K562 (cell line): ENCODE measurements around the gene DCAF17. TPM values are rescaled to one million over a fixed set of nuclear protein-coding genes. Genes with fewer than 3 reads are reported as not detected.

Experiments used
- ATAC-seq: fragments of 200-7000 bp; cut with Tn5 transposase; 3 replicates; pipeline ENCODE4 v1.9.1; 2020; ENCODE audit warnings: moderate library complexity
- BruUV-seq: library from RNA; stranded (reverse); fragments of 400-500 nt; replicated peaks from 2 replicates; lab custom pipeline; 2021; lab: Mats Ljungman, UMichigan
- CTCF ChIA-PET: fragments of 300-600 bp; formaldehyde crosslinking; extraction: SDS; loops from one replicate; lab custom pipeline; 2021; ENCODE audit warnings: low intra/inter-chr PET ratio; lab: Yijun Ruan, JAX
- POLR2A ChIA-PET: fragments of 300-600, 350-650 bp; sonication (Branson Sonifier 250); formaldehyde crosslinking; extraction: SDS; loops from one replicate; lab custom pipeline; 2021; ENCODE audit warnings: antibody characterized with exemption, inconsistent platforms; lab: Yijun Ruan, JAX
- DNase-seq, 4 experiments: peaks; one replicate each; pipeline versions ENCODE4 v3.0.0 to v3.0.0-alpha.2; 2011 to 2018; ENCODE audit warnings: low spot score in 3 of 4, mixed read lengths in 3 of 4; ENCODE audit errors: extremely low read depth in 1 of 4
- FAIRE-seq: peaks from 2 replicates; lab custom pipeline; 2011; peaks lifted over from hg19 to GRCh38; lab: Jason Lieb, UNC
- H2AFZ ChIP-seq: 2 replicates; pipeline ENCODE4 v1.6.0; 2011; ENCODE audit warnings: low read depth, low read length, control low read depth, inconsistent platforms
- H3K27ac ChIP-seq: fragments of 200-600 bp; 3 replicates; pipeline ENCODE4 v1.8.0; 2011; ENCODE audit warnings: low read depth, mild to moderate bottlenecking, control low read depth, inconsistent platforms, low read length, moderate library complexity, mixed read lengths; ENCODE audit errors: extremely low read depth
- H3K27me3 ChIP-seq, 2 experiments: fragments of 300-600 bp in 1 of 2; 2 replicates in 1 of 2; 3 replicates in 1 of 2; pipeline versions ENCODE4 v1.6.0 to v1.8.0; 2011; ENCODE audit warnings: inconsistent platforms in 2 of 2, low read length in 2 of 2, mild to moderate bottlenecking in 1 of 2, mixed read lengths in 1 of 2, moderate library complexity in 1 of 2; ENCODE audit not compliant: control insufficient read depth in 2 of 2, insufficient read depth in 2 of 2
- H3K36me3 ChIP-seq: fragments of 300-600 bp; 3 replicates; pipeline ENCODE4 v1.8.0; 2011; ENCODE audit warnings: mild to moderate bottlenecking, low read length, inconsistent platforms; ENCODE audit not compliant: control insufficient read depth, insufficient read depth
- H3K4me1 ChIP-seq, 2 experiments: fragments of 200-600 bp in 1 of 2; replicated peaks in 1 of 2; 2 replicates in 1 of 2; 3 replicates in 1 of 2; pipeline versions ENCODE4 v1.5.1 to v1.8.0; 2011; ENCODE audit warnings: inconsistent platforms in 2 of 2, low read length in 2 of 2, mild to moderate bottlenecking in 1 of 2, mixed read lengths in 1 of 2, moderate library complexity in 1 of 2; ENCODE audit not compliant: control insufficient read depth in 2 of 2, insufficient read depth in 2 of 2
- H3K4me2 ChIP-seq: 2 replicates; pipeline ENCODE4 v1.6.1; 2011; ENCODE audit warnings: low read length, control low read depth, inconsistent platforms, mixed read lengths; ENCODE audit not compliant: insufficient read depth
- H3K4me3 ChIP-seq: fragments of 200-600 bp; sonication (generic), shearing (Covaris generic); 2 replicates; pipeline ENCODE4 v1.5.1; 2016; ENCODE audit warnings: control low read depth, inconsistent platforms
- H3K79me2 ChIP-seq: fragments of 200-600 bp; 3 replicates; pipeline ENCODE4 v1.8.0; 2011; ENCODE audit warnings: low read length, inconsistent platforms; ENCODE audit not compliant: control insufficient read depth, insufficient read depth
- H3K9ac ChIP-seq, 2 experiments: 2 replicates each; pipeline versions ENCODE4 v1.6.0 to v1.6.1; 2011; ENCODE audit warnings: low read depth in 2 of 2, low read length in 2 of 2, control low read depth in 1 of 2, inconsistent platforms in 1 of 2, mild to moderate bottlenecking in 1 of 2, mixed read lengths in 1 of 2; ENCODE audit not compliant: insufficient read depth in 1 of 2
- H3K9me1 ChIP-seq: one replicate; pipeline ENCODE4 v1.6.0; 2011; ENCODE audit warnings: inconsistent platforms, mild to moderate bottlenecking, low read length, moderate library complexity; ENCODE audit not compliant: control insufficient read depth, insufficient read depth
- H3K9me3 ChIP-seq: replicated peaks from 2 replicates; pipeline ENCODE4 v1.5.1; 2011; ENCODE audit warnings: low read depth, low read length, inconsistent platforms; ENCODE audit not compliant: control insufficient read depth, insufficient read depth
- H4K20me1 ChIP-seq: replicated peaks from 2 replicates; pipeline ENCODE4 v1.6.1; 2011; ENCODE audit warnings: low read length, inconsistent platforms, mixed read lengths; ENCODE audit not compliant: control insufficient read depth, insufficient read depth
- CBFB ChIP-seq: sonication (generic); formaldehyde crosslinking; IDR thresholded peaks from 2 replicates; pipeline ENCODE4 v1.4.0; 2020; ENCODE audit warnings: mild to moderate bottlenecking, missing genetic modification reagents
- ETS2 ChIP-seq: IDR thresholded peaks from 2 replicates; pipeline ENCODE4 v1.6.1; 2016; ENCODE audit warnings: borderline replicate concordance, missing genetic modification characterization, mild to moderate bottlenecking, moderate library complexity, missing compliant biosample characterization; ENCODE audit not compliant: poor library complexity, severe bottlenecking
- FOS ChIP-seq: IDR thresholded peaks from 3 replicates; pipeline ENCODE4 v1.6.1; 2011; ENCODE audit not compliant: insufficient read length; ENCODE audit errors: extremely low read depth
- HDAC2 ChIP-seq: fragments of 450-650 bp; IDR thresholded peaks from 2 replicates; pipeline ENCODE4 v1.6.1; 2016; ENCODE audit warnings: mild to moderate bottlenecking
- HIVEP1 ChIP-seq: fragments of 250-450 bp; sonication (Bioruptor Pico); IDR thresholded peaks from 2 replicates; pipeline ENCODE4 v1.4.0; 2020; ENCODE audit warnings: mild to moderate bottlenecking
- HNRNPL ChIP-seq: fragments of 200-400 bp; formaldehyde crosslinking; IDR thresholded peaks from 2 replicates; pipeline ENCODE4 v1.6.1; 2017; ENCODE audit warnings: low read depth, mild to moderate bottlenecking, low read length
- MCM7 ChIP-seq, 2 experiments: fragments of 450-650 bp; IDR thresholded peaks; 2 replicates each; pipeline ENCODE4 v1.6.1; 2016 to 2018
- MIER1 ChIP-seq: fragments of 450-650 bp; IDR thresholded peaks from 2 replicates; pipeline ENCODE4 v1.6.1; 2016; ENCODE audit warnings: antibody characterized with exemption, mild to moderate bottlenecking, low read depth
- MTA3 ChIP-seq: fragments of 450-650 bp; formaldehyde crosslinking; IDR thresholded peaks from 2 replicates; pipeline ENCODE4 v1.6.1; 2017; ENCODE audit warnings: mild to moderate bottlenecking, borderline replicate concordance
- TCFL5 ChIP-seq: fragments of 250-450 bp; sonication (Bioruptor Pico); conservative IDR thresholded peaks from 2 replicates; pipeline ENCODE4 v1.6.1; 2021; ENCODE audit warnings: mild to moderate bottlenecking, moderate library complexity, matching md5 sums
- ZBTB17 ChIP-seq: fragments of 450-650 bp; formaldehyde crosslinking; IDR thresholded peaks from 2 replicates; pipeline ENCODE4 v1.4.0; 2020; ENCODE audit warnings: mild to moderate bottlenecking
- ZNF41 ChIP-seq: fragments of 250-450 bp; sonication (Bioruptor Pico); conservative IDR thresholded peaks from 2 replicates; pipeline ENCODE4 v1.4.0; 2020; ENCODE audit warnings: mild to moderate bottlenecking
- ZNF561 ChIP-seq: fragments of 450-650 bp; formaldehyde crosslinking; conservative IDR thresholded peaks from 2 replicates; pipeline ENCODE4 v1.4.0; 2020; ENCODE audit warnings: mild to moderate bottlenecking, moderate library complexity
- ZNF586 ChIP-seq: fragments of 450-650 bp; formaldehyde crosslinking; conservative IDR thresholded peaks from 2 replicates; pipeline ENCODE4 v1.4.0; 2020; ENCODE audit warnings: mild to moderate bottlenecking, moderate library complexity
- WGBS: fragments of 100-300 bp; shearing (Covaris generic); methylation state at CpG from one replicate; pipeline ENCODE4 v1.1.6; 2016; ENCODE audit warnings: low coverage, mixed read lengths; ENCODE audit not compliant: insufficient coverage; ENCODE audit errors: missing lambda C conversion rate; 5-methylcytosine and 5-hydroxymethylcytosine counted together
- in situ Hi-C: fragments of 300-500 bp; cut with MboI; formaldehyde crosslinking; loops from 4 replicates; pipeline ENCODE4 v1.15.0; 2018; ENCODE audit warnings: inconsistent platforms, mixed read lengths
- intact Hi-C: fragments of 100-400 bp; cut with micrococcal nuclease; formaldehyde crosslinking; loops from 2 replicates; pipeline ENCODE4 v1.14.2; 2022
- polyA plus RNA-seq, 8 experiments: library from polyadenylated mRNA; depleted of rRNA in 4 of 8; stranded (reverse) in 5 of 8; unstranded in 3 of 8; fragments of >200 nt; fragmentation: Nextera tagmentation in 2 of 8; fragmentation: Illumina TruSeq in 1 of 8; extraction: Ambion mirVana in 2 of 8; extraction: Trizol in 1 of 8; gene quantifications; 2 replicates each; pipeline versions ENCODE4 v1.2.1 to v1.2.3, GENCODE V29; 2011 to 2014; ENCODE audit warnings: inconsistent platforms in 1 of 8, missing spikeins in 1 of 8
- total RNA-seq, 7 experiments: library from RNA; depleted of rRNA in 6 of 7; stranded (reverse); fragments of >200 nt in 6 of 7; fragmentation: Illumina TruSeq in 2 of 7; extraction: Trizol in 2 of 7; gene quantifications; 2 replicates each; pipeline versions ENCODE4 v1.2.1 to v1.2.3, GENCODE V29; 2011 to 2021; ENCODE audit warnings: low replicate concordance in 1 of 7
- TF ChIP-seq, protein P1 (sequence below): IDR thresholded peaks from 2 replicates; pipeline ENCODE4 v1.6.1; 2011; ENCODE audit warnings: borderline replicate concordance, low read depth, mild to moderate bottlenecking, moderate library complexity, low read length; ENCODE audit not compliant: insufficient read depth, poor library complexity, severe bottlenecking
- TF ChIP-seq, protein P2 (sequence below): sonication (generic); formaldehyde crosslinking; IDR thresholded peaks from 2 replicates; pipeline ENCODE4 v1.9.0; 2022; ENCODE audit warnings: mild to moderate bottlenecking, missing genetic modification reagents
- TF ChIP-seq, protein P3 (sequence below): sonication (generic); formaldehyde crosslinking; IDR thresholded peaks from 2 replicates; pipeline ENCODE4 v1.8.1; 2023; ENCODE audit warnings: mild to moderate bottlenecking, missing genetic modification reagents

DCAF17 gene
- total and polyA plus RNA-seq, 9 of the 15 experiments (the other 6 are each of a cell fraction or from before 2014, with no cell fraction given): 10.0 to 38.5 (median 27.1) TPM

DNA sequence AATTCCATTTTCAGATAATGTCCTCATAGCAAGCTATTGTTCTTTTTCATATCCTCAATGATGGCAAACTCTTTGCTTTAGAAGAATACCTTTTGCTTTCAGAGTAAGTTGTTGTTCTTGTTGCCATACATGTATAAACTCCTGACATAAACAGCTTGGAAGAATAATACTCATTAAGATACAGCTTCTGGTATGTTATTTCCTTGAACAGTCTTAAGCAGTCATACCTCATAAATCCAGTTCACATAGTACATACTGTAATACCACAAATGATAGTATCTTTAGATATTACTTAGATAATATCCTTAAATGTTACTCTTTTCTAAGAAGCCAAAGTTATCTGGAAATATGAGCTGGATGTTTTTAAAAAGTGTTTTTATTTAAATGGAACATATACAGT, 23.4 kb upstream of the DCAF17 start (continued):
- TF ChIP-seq, protein P1, sequence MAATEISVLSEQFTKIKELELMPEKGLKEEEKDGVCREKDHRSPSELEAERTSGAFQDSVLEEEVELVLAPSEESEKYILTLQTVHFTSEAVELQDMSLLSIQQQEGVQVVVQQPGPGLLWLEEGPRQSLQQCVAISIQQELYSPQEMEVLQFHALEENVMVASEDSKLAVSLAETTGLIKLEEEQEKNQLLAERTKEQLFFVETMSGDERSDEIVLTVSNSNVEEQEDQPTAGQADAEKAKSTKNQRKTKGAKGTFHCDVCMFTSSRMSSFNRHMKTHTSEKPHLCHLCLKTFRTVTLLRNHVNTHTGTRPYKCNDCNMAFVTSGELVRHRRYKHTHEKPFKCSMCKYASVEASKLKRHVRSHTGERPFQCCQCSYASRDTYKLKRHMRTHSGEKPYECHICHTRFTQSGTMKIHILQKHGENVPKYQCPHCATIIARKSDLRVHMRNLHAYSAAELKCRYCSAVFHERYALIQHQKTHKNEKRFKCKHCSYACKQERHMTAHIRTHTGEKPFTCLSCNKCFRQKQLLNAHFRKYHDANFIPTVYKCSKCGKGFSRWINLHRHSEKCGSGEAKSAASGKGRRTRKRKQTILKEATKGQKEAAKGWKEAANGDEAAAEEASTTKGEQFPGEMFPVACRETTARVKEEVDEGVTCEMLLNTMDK: no peak
- TF ChIP-seq FOS: no peak

DNA sequence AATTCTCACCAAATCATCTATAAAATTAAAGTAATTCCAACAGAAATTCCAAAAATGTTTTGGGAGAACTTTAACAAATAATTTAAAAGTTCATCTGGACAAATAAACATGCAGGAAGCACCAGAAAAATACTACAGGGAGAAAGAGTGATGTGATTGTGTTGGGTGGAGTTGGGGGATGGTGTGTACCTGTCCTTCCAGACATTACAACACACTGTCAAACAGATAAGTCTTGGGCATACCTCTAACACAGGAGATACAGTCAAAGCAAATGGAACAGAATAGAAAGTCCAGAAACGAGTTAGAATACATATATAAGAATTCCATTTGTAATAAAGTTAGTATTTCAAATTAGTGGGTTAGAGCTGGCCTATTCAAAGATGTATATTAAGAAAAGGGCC, 22.8 kb upstream of the DCAF17 start:
- no peak overlapping the region for H2AFZ ChIP-seq
- no peaks in the 10 kb centered on the region for H3K9me3 ChIP-seq
- H3K4me2 ChIP-seq: no peak overlapping the region
- H3K79me2 ChIP-seq: peaks cover 28% of the 10 kb centered on the region
- FAIRE-seq: no peak
- H3K4me1 ChIP-seq: peaks cover 0 to 9% of the 10 kb centered on the region in 2 experiments; a peak in 3 of 5 replicates
- no TSS peak for BruUV-seq
- CTCF ChIA-PET: no interaction called here
- in situ Hi-C loops: no loop called here
- no peak for ATAC-seq
- intact Hi-C loops: loop anchor here (10.0 kb wide), 1 partner anchor 326 kb away; no protein-coding TSS in a partner anchor
- POLR2A ChIA-PET: no interaction called here
- no peaks in the 10 kb centered on the region for H3K27me3 ChIP-seq
- H3K4me3 ChIP-seq: no peak overlapping the region
- H3K9ac ChIP-seq: no peak overlapping the region
- no peak overlapping the region for H3K27ac ChIP-seq
- 0 out of 3 replicates have a peak, but pooled peaks cover 2% of the 10 kb centered on the region for H3K36me3 ChIP-seq
- no peaks in the 10 kb centered on the region for H4K20me1 ChIP-seq
- 0% methylated on average over 1 of the region's 1 CpG for WGBS
- DNase-seq: no peak
- H3K9me1 ChIP-seq: no peaks in the 10 kb centered on the region
- no peak for TF ChIP-seq MTA3
- no peak for TF ChIP-seq TCFL5
- no peak for TF ChIP-seq HIVEP1 (CRISPR knock-in tag)
- no peak for TF ChIP-seq HDAC2
- no peak for TF ChIP-seq CBFB
- no peak for TF ChIP-seq HNRNPL
- TF ChIP-seq, protein P2, sequence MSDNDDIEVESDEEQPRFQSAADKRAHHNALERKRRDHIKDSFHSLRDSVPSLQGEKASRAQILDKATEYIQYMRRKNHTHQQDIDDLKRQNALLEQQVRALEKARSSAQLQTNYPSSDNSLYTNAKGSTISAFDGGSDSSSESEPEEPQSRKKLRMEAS (CRISPR knock-in tag): no peak
- no peak for TF ChIP-seq ETS2 (tag)
- no peak for TF ChIP-seq ZBTB17 (CRISPR knock-in tag)
- TF ChIP-seq ZNF586 (CRISPR knock-in tag): no peak
- TF ChIP-seq, protein P3, sequence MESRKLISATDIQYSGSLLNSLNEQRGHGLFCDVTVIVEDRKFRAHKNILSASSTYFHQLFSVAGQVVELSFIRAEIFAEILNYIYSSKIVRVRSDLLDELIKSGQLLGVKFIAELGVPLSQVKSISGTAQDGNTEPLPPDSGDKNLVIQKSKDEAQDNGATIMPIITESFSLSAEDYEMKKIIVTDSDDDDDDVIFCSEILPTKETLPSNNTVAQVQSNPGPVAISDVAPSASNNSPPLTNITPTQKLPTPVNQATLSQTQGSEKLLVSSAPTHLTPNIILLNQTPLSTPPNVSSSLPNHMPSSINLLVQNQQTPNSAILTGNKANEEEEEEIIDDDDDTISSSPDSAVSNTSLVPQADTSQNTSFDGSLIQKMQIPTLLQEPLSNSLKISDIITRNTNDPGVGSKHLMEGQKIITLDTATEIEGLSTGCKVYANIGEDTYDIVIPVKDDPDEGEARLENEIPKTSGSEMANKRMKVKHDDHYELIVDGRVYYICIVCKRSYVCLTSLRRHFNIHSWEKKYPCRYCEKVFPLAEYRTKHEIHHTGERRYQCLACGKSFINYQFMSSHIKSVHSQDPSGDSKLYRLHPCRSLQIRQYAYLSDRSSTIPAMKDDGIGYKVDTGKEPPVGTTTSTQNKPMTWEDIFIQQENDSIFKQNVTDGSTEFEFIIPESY (CRISPR knock-in tag): no peak
- TF ChIP-seq MCM7 (IDR thresholded peaks at IDR 0.05): no peak
- TF ChIP-seq MIER1: no peak
- TF ChIP-seq ZNF41 (CRISPR knock-in tag): no peak
- TF ChIP-seq ZNF561 (CRISPR knock-in tag): no peak
